Endodermal cell (in vitro differentiated cells): ENCODE data around the gene AHI1. TPM values are rescaled to one million over a fixed set of nuclear protein-coding genes. Genes with fewer than 3 reads are reported as not detected.
A peak's percentile ranks its signal among the peaks of the same experiment; 100 is the strongest.

Experiments
- DNase-seq: peaks from one replicate; pipeline ENCODE4 v3.0.0-alpha.2; 2017
- H3K27ac ChIP-seq: 2 replicates; pipeline ENCODE4 v1.5.1; 2013; ENCODE audit warnings: mild to moderate bottlenecking, low read depth, low read length, moderate library complexity
- H3K27me3 ChIP-seq: 2 replicates; pipeline ENCODE4 v1.6.1; 2013; ENCODE audit warnings: mild to moderate bottlenecking, low read length, moderate library complexity; ENCODE audit not compliant: insufficient read depth, control insufficient read depth, poor library complexity, severe bottlenecking
- H3K36me3 ChIP-seq: 2 replicates; pipeline ENCODE4 v1.7.0; 2013; ENCODE audit warnings: mild to moderate bottlenecking, low read length, moderate library complexity; ENCODE audit not compliant: control insufficient read depth, insufficient read depth
- H3K4me1 ChIP-seq: one replicate; pipeline ENCODE4 v1.7.0; 2013; ENCODE audit warnings: low read length; ENCODE audit not compliant: control insufficient read depth, insufficient read depth
- H3K4me3 ChIP-seq: 2 replicates; pipeline ENCODE4 v1.5.1; 2013; ENCODE audit warnings: mild to moderate bottlenecking, low read length, moderate library complexity
- H3K9ac ChIP-seq: 2 replicates; pipeline ENCODE4 v1.6.1; 2013; ENCODE audit warnings: mild to moderate bottlenecking, low read length, moderate library complexity; ENCODE audit not compliant: poor library complexity, severe bottlenecking; ENCODE audit errors: extremely low read depth
- H3K9me3 ChIP-seq: 2 replicates; pipeline ENCODE4 v1.6.1; 2013; ENCODE audit warnings: mild to moderate bottlenecking, low read length, moderate library complexity; ENCODE audit not compliant: control insufficient read depth
- H3K27ac Mint-ChIP-seq: 2 replicates; pipeline ENCODE4 v1.8.0; 2020; ENCODE audit warnings: mixed read lengths
- H3K27me3 Mint-ChIP-seq: 2 replicates; pipeline ENCODE4 v1.8.0; 2021; ENCODE audit warnings: mild to moderate bottlenecking, mixed read lengths; ENCODE audit not compliant: insufficient read depth
- H3K36me3 Mint-ChIP-seq: 2 replicates; pipeline ENCODE4 v1.8.0; 2020; ENCODE audit warnings: low read depth, mixed read lengths
- H3K4me1 Mint-ChIP-seq: 2 replicates; pipeline ENCODE4 v1.8.0; 2020; ENCODE audit warnings: mixed read lengths
- H3K4me3 Mint-ChIP-seq: 2 replicates; pipeline ENCODE4 v1.8.0; 2020; ENCODE audit warnings: mild to moderate bottlenecking, moderate library complexity, mixed read lengths
- H3K9me3 Mint-ChIP-seq: 2 replicates; pipeline ENCODE4 v1.8.0; 2020; ENCODE audit warnings: mild to moderate bottlenecking, mixed read lengths
- WGBS, 2 experiments: methylation state at CpG; one replicate each; pipeline versions ENCODE4 v1.1.5 to v1.1.7; 2013; ENCODE audit warnings: missing lambda C conversion rate in 2 of 2, mixed read lengths in 1 of 2; ENCODE audit not compliant: insufficient coverage in 1 of 2, insufficient read length in 1 of 2; 5-methylcytosine and 5-hydroxymethylcytosine counted together
- total RNA-seq, 2 donors: library from RNA; stranded (reverse); fragmentation: NEBNext Ultra II Directional in 1 of 2; extraction: Animal tissue kit (Norgen Biotek cat#: 25700) in 1 of 2; gene quantifications; 2 replicates in 1 of 2; 3 replicates in 1 of 2; pipeline ENCODE4 v1.2.1, GENCODE V29; 2021
- TF ChIP-seq, protein P1 (sequence below): fragments of 200-600 bp; sonication (generic); conservative IDR thresholded peaks from 2 replicates; pipeline ENCODE4 v1.5.0; 2021; ENCODE audit warnings: antibody characterized with exemption, mild to moderate bottlenecking

Gene AHI1
- total RNA-seq, 2 donors from 2014 or later: 24.9 to 34.9 TPM

GRCh38 chr6:135265278-135265677, 232.3 kb downstream of the AHI1 start:
- Mint-ChIP-seq H3K27me3 (no peaks in the 10 kb centered on the region), H3K4me3 (no peak overlapping the region)

DNA sequence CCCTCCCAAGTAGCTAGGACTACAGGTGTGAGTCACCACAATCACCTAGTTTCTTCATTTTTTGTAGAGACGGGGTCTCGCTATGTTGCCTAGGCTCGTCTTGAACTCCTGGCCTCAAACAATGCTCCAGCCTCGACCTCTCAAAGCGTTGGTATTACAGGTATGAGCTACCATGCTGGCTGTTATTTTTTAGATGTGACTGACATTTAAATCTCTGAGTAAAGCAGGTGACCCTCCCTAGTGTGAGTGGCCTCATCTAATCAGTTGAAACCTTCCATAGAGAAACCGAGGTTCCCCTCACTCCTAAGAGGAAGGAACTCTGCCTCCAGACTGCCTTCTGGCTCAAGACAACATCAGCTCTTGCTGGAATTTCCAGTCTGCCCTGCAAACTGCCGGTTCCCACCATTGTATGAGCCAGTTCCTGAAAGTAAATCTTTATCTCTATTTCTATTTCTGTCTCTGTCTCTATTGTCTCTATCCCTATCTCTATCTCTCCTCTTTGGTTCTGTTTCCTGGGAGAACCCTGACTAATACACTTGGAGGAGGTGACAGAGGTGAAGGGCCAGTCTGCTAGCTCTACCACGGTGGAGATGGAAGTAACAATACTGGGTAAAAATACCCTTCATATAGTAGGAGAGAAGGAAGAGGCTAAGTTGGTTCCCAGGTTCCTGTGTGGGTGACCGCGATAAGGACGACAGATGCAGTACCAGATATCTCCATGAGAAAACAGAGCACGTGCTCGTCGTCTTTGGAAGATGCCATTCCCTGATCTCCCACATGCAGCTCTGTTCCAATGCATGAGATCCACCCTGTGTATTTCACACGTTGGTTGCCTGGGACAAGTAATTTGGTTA, 235.4 kb downstream of the AHI1 start:
- H3K27me3 ChIP-seq: no peaks in the 10 kb centered on the region
- H3K4me3 ChIP-seq: no peak overlapping the region
- Mint-ChIP-seq H3K36me3 (no peaks in the 10 kb centered on the region), H3K4me3 (no peak overlapping the region), H3K27ac (no peak overlapping the region), H3K9me3 (peaks cover 7% of the 10 kb centered on the region), H3K4me1 (peaks cover 29% of the 10 kb centered on the region), H3K27me3 (no peaks in the 10 kb centered on the region)
- 92 to 96% methylated on average over 13 to 15 of the region's 15 CpGs for WGBS, 2 experiments
- H3K9ac ChIP-seq: no peak overlapping the region
- H3K4me1 ChIP-seq: peaks cover 3% of the 10 kb centered on the region
- H3K27ac ChIP-seq: no peak overlapping the region
- no peaks in the 10 kb centered on the region for H3K36me3 ChIP-seq
- no peak for DNase-seq
- TF ChIP-seq, protein P1, sequence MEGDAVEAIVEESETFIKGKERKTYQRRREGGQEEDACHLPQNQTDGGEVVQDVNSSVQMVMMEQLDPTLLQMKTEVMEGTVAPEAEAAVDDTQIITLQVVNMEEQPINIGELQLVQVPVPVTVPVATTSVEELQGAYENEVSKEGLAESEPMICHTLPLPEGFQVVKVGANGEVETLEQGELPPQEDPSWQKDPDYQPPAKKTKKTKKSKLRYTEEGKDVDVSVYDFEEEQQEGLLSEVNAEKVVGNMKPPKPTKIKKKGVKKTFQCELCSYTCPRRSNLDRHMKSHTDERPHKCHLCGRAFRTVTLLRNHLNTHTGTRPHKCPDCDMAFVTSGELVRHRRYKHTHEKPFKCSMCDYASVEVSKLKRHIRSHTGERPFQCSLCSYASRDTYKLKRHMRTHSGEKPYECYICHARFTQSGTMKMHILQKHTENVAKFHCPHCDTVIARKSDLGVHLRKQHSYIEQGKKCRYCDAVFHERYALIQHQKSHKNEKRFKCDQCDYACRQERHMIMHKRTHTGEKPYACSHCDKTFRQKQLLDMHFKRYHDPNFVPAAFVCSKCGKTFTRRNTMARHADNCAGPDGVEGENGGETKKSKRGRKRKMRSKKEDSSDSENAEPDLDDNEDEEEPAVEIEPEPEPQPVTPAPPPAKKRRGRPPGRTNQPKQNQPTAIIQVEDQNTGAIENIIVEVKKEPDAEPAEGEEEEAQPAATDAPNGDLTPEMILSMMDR: peak; percentile 46
- peaks cover 5% of the 10 kb centered on the region for H3K9me3 ChIP-seq

More at GRCh38 chr6:135265278-135265677, 232.3 kb downstream of the AHI1 start:
- H3K36me3 ChIP-seq: no peaks in the 10 kb centered on the region
- peaks cover 32% of the 10 kb centered on the region for H3K4me1 Mint-ChIP-seq
- H3K4me3 ChIP-seq: no peak overlapping the region
- DNase-seq: no peak
- H3K4me1 ChIP-seq: peaks cover 9% of the 10 kb centered on the region
- H3K9ac ChIP-seq: no peak overlapping the region
- no peaks in the 10 kb centered on the region for H3K27me3 ChIP-seq
- no peak overlapping the region for H3K27ac ChIP-seq
- no peak overlapping the region for H3K27ac Mint-ChIP-seq
- H3K9me3 Mint-ChIP-seq: peaks cover 7% of the 10 kb centered on the region
- no peaks in the 10 kb centered on the region for H3K36me3 Mint-ChIP-seq
- WGBS, 2 experiments: 99 to 100% methylated on average over 2 to 3 of the region's 3 CpGs
- TF ChIP-seq, protein P1: peak; percentile 38
- H3K9me3 ChIP-seq: peaks cover 5% of the 10 kb centered on the region

DNA sequence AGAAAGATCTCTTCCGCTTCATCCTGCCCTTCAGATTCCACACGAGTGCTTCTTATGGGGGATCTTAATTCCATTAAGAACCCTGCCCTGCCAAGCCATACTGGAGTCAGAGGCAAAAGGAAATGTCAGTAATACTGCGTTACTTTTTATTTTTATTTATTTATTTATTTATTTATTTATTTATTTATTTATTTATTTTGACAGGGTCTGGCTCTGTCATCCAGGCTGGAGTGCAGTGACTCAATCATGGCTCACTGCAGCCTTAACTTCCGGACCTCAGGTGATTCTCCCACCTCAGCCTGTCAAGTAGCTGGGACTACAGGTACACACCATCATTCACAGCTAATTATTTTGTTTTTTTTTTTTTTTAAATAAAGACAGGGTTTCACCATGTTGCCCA, 236.9 kb downstream of the AHI1 start:
- Histone ChIP-seq H3K9me3 (peaks cover 2% of the 10 kb centered on the region), H3K36me3 (no peaks in the 10 kb centered on the region), H3K27me3 (no peaks in the 10 kb centered on the region), H3K9ac (no peak overlapping the region), H3K4me3 (no peak overlapping the region), H3K4me1 (peaks cover 3% of the 10 kb centered on the region), H3K27ac (no peak overlapping the region)
- Mint-ChIP-seq H3K9me3 (peaks cover 3% of the 10 kb centered on the region), H3K27ac (no peak overlapping the region), H3K4me1 (peaks cover 32% of the 10 kb centered on the region), H3K36me3 (no peaks in the 10 kb centered on the region), H3K4me3 (no peak overlapping the region), H3K27me3 (no peaks in the 10 kb centered on the region)
- WGBS, 2 experiments: 87 to 100% methylated on average over 2 to 3 of the region's 4 CpGs
- DNase-seq: no peak
- TF ChIP-seq, protein P1: no peak
